HL-60 (cell line): Measurements from ENCODE around the gene RFFL.

Experiments
- DNase-seq, 2 experiments: peaks; one replicate each; pipeline ENCODE4 v3.0.0-alpha.2; 2010 to 2020; ENCODE audit warnings: low read depth in 1 of 2, low spot score in 1 of 2
- H3K27ac ChIP-seq: fragments of 250-450 bp; sonication (Bioruptor Pico); replicated peaks from 2 replicates; pipeline ENCODE4 v1.5.1; 2020; ENCODE audit warnings: mild to moderate bottlenecking, moderate library complexity
- H3K27me3 ChIP-seq: fragments of 250-450 bp; sonication (Bioruptor Pico); 2 replicates; pipeline ENCODE4 v1.5.1; 2021; ENCODE audit warnings: mild to moderate bottlenecking, moderate library complexity; ENCODE audit not compliant: insufficient read depth, poor library complexity, severe bottlenecking
- H3K4me3 ChIP-seq: replicated peaks from 2 replicates; pipeline ENCODE4 v1.5.1; 2011; ENCODE audit warnings: mild to moderate bottlenecking, control low read depth, low read length; ENCODE audit not compliant: insufficient read depth
- CTCF ChIP-seq: IDR thresholded peaks from one replicate; pipeline ENCODE4 v1.5.1; 2011; ENCODE audit warnings: low read length, control low read depth, inconsistent platforms; ENCODE audit not compliant: insufficient read depth
- GABPA ChIP-seq: IDR thresholded peaks from 2 replicates; pipeline ENCODE4 v1.6.1; 2012; ENCODE audit warnings: low read depth
- POLR2AphosphoS5 ChIP-seq: IDR thresholded peaks from 2 replicates; pipeline ENCODE4 v1.6.1; 2012; ENCODE audit warnings: low read depth
- REST ChIP-seq: IDR thresholded peaks from 2 replicates; pipeline ENCODE4 v1.6.1; 2012; ENCODE audit warnings: low read depth; ENCODE audit not compliant: insufficient replicate concordance
- SPI1 ChIP-seq: IDR thresholded peaks from 2 replicates; pipeline ENCODE4 v1.6.1; 2012; ENCODE audit warnings: low read depth, mild to moderate bottlenecking, borderline replicate concordance

Gene RFFL

GRCh38 chr17:35044181-35044580, 19.3 kb downstream of the RFFL start:
- TF ChIP-seq REST: no peak
- TF ChIP-seq POLR2AphosphoS5: no peak
- TF ChIP-seq SPI1: no peak
- TF ChIP-seq GABPA: no peak
- no peak for TF ChIP-seq CTCF
- DNase-seq: no peak
- no peaks in the 10 kb centered on the region for H3K27me3 ChIP-seq
- no peak overlapping the region for H3K27ac ChIP-seq
- no peak overlapping the region for H3K4me3 ChIP-seq

GRCh38 chr17:35041390-35041789, 22.1 kb downstream of the RFFL start:
- DNase-seq: no peak
- Histone ChIP-seq H3K27me3 (no peaks in the 10 kb centered on the region), H3K27ac (no peak overlapping the region), H3K4me3 (no peak overlapping the region)
- no peak for TF ChIP-seq POLR2AphosphoS5
- no peak for TF ChIP-seq CTCF
- TF ChIP-seq REST: no peak
- no peak for TF ChIP-seq SPI1
- no peak for TF ChIP-seq GABPA

GRCh38 chr17:35038453-35038852, 25.1 kb downstream of the RFFL start:
- DNase-seq: no peak
- no peak for TF ChIP-seq SPI1
- TF ChIP-seq GABPA: no peak
- TF ChIP-seq POLR2AphosphoS5: no peak
- TF ChIP-seq REST: no peak
- no peak for TF ChIP-seq CTCF
- Histone ChIP-seq H3K27ac (no peak overlapping the region), H3K27me3 (no peaks in the 10 kb centered on the region), H3K4me3 (no peak overlapping the region)
